GM12872 (cell line): ENCODE data around the gene TMEM255B.

ENCODE experiments used
- TF ChIP-seq, protein P1 (sequence below): IDR thresholded peaks from 3 replicates; pipeline ENCODE4 v1.5.1; 2011; ENCODE audit warnings: low read depth, mild to moderate bottlenecking, low read length, moderate library complexity; ENCODE audit not compliant: insufficient read depth

Gene TMEM255B

DNA sequence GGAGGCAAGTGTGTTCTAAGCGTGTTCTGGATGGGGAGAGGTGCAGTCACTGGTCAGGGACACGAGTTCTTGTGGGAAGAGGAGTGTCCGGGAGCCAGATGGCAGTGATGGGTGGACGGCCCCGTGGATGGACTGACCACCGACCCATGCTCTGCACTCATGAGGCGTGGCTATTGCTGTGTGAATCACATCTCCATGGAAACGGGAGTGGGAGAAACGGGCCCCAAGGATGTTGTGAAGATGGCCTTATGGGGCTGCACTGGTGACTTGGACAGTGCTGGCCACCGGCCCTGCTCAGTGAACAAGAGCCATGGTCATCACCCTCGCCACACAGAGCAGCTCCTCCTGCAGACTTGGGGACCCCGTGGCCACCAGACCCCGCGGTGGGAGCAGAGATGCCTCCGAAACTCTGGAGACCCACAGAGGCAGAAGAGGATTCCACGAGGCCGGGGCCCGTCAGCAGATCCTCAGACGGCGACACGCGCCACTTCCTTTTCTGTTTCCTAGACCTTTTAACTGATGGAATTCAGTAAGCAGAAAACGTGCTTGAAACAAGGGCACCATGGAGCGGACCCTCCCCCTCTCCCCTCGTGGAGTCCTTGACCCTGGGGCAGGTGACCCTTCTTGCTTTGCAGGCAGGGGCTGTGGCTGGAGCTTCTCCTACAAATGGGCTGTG, 57.4 kb downstream of the TMEM255B start:
- TF ChIP-seq, protein P1, sequence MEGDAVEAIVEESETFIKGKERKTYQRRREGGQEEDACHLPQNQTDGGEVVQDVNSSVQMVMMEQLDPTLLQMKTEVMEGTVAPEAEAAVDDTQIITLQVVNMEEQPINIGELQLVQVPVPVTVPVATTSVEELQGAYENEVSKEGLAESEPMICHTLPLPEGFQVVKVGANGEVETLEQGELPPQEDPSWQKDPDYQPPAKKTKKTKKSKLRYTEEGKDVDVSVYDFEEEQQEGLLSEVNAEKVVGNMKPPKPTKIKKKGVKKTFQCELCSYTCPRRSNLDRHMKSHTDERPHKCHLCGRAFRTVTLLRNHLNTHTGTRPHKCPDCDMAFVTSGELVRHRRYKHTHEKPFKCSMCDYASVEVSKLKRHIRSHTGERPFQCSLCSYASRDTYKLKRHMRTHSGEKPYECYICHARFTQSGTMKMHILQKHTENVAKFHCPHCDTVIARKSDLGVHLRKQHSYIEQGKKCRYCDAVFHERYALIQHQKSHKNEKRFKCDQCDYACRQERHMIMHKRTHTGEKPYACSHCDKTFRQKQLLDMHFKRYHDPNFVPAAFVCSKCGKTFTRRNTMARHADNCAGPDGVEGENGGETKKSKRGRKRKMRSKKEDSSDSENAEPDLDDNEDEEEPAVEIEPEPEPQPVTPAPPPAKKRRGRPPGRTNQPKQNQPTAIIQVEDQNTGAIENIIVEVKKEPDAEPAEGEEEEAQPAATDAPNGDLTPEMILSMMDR = no peak

DNA sequence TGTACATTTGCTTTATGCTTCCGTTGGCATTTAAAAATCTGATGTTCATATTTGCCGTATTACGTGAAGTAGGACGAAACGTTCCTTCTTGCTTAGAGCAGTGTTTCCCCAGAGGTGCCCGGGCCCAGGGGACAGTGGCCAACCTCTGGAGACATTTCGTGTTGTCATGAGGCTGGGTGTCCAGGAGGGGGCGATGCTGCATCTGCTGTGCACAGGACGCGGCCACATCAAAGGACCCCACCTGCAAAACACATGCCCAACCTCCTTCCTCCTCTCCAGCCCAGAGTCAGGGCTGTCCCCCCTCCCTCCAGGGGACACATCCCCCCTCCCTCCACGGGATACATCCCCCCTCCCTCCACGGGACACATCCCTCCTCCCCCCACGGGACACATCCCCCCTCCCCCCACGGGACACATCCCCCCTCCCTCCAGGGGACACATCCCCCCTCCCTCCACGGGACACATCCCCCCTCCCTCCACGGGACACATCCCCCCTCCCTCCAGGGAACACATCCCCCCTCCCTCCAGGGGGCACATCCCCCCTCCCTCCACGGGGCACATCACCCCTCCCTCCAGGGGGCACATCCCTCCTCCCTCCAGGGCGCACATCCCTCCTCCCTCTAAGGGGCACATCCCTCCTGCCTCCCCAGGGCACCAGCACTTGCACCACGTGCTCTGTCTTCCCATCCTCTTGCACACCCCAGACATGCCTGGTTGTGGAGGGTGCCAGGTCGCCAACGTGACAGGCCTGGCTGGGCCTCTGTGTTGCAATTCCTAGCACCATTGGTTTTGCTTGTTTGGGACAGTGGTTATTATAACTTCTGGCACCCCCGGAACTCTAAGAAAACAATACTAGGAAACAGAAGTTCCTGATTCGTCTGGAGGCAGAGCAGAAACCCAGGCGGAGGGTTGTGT, 58.2 kb downstream of the TMEM255B start:
- TF ChIP-seq, protein P1 = peak; percentile 72

DNA sequence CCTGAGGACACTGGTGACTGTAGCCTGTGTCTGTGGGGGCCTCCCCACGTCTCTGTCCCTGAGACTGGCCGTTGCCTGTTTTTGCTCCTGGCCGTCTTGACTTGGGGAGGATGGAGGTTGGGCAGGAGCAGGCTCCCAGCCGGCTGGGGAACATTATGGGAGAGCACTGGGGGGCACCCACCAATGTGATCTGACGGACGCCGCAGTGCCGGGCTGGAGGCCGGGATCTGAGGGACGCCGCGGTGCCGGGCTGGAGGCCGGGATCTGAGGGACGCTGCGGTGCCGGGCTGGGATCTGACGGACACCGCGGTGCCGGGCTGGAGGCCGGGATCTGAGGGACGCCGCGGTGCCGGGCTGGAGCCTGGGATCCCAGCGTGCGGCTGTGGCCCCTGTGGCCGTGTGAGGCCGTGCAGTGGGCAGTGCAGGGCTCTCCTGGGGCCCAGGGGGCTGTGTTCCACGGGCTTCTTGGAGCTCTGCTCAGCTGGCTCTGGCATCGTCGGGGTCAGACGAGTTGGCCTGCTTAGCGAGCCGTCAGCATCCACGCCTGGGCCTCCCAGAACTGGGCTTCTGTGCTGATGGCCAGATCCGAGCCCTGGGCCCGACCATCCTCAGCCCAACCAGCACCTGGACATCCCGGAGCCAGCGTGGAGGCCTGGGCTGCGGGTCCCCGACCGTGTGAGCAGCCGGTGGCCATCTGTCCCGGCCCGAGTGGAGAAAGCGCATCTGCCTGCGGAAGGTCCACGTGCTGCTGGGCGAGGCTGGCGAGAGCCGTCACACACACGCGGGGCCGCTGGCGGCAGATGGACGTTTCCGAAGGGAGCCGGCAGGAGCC, 59.0 kb downstream of the TMEM255B start:
- TF ChIP-seq, protein P1 = no peak

DNA sequence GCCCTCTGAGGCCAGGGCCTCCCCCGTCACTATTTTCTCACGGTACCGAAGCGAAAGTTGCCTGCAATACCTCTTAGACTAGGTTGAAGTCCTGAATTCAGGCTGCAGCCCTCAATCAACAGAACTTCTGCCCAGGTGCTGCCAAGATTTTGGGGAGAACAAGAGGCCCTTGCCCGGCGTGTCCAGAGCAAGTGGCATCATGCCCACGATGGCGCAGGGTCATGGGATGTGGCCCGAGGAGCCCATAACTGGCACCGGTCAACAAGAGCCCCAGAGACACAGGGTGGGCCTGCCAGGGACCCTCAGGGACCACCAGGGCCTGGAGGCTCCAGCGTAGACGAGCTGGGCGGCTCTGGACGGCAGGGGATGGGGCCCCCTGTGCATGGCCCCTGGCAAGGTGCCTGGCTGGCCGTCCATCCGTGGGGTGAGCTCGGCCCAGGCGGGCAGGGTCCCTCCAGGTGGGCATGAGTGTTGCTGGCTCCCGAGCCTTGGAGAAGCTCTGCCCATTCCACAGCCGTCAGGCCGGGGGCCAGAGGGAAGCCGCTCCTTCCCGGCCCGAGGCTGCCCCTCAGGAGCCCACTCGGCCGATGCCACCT, 59.8 kb downstream of the TMEM255B start:
- TF ChIP-seq, protein P1 = no peak

DNA sequence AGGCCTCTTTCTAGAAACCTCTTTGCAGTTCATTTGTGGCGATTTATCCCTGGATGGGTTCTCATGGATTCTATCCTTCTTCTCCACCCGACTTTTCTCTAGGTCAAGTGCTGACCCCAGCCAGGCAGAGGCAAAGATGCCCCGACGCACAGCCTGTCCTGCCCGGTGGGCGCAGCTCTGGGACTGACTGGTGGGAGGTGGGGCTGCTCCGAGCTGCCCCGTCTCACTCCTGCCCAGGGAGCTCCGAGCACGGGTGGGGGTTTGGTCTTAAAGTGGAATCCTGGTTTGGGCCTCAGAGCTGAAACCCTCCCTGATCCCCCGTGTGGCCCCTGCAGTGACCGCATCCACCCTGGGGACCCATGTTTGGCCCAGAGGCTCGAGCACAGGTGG, 60.3 kb downstream of the TMEM255B start:
- TF ChIP-seq, protein P1 = no peak

DNA sequence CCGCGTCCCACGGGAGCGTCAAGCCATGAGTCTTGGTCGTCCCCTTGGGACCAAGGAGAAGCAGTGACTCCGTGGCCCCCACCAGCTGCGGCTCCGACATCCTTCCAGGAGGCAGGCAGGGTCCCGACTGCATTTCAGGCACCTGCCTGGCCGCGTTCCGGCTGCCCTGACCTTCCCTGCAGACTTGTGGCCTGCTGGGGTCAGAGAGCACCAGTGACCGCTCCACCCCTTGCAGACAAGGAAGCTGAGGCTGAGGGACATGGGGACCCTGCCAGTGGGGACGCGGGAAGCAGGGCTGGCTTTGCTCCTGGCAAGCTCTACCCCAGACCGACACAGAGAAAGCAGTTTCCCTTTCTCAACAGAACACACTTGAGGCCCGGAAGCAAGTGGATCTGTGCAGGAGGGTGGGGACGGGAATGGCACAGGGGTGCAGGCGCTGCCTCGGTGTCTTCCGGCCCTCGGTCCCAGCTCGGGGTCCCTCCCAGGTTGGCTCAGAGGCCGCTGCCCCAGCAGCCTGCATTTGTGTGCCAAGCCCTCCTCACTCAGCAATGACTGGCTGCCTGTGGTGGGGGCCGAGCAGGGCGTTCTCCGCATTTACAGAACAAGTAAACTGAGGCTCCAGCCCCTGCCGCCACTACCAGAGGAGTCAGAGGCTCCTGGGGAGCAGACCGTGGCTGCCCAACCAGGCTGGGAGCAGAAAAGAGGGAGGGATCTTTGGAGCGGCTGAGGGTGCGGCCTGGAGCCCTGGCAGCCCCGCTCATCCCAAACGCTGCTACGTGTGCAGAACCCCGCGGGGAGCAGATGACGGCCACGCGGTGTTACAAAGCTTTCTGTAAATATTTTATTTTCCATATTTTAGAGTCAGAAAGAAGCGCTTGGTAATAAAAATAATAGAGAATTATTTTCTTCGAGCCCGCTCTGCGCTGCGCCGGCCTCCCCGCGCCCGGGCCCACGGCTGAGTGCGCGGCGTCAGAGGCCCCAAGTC, 61.0 kb downstream of the TMEM255B start:
- TF ChIP-seq, protein P1 = no peak
